HepG2 (cell line): ENCODE measurements around the gene CDK9. TPM values are rescaled to one million over a fixed set of nuclear protein-coding genes. Genes with fewer than 3 reads are reported as not detected.
A peak's percentile ranks its signal among the peaks of the same experiment; 100 is the strongest.

Experiments
- ATAC-seq: fragments of 200-7000 bp; cut with Tn5 transposase; 3 replicates; pipeline ENCODE4 v1.9.1; 2020; ENCODE audit warnings: mild to moderate bottlenecking, moderate library complexity
- BruUV-seq: library from RNA; stranded (reverse); fragments of 400-500 nt; replicated peaks from 2 replicates; lab custom pipeline; 2021; lab: Mats Ljungman, UMichigan
- CTCF ChIA-PET: fragments of 300-600 bp; formaldehyde crosslinking; extraction: SDS; loops from one replicate; lab custom pipeline; 2021; ENCODE audit warnings: low total read pairs, inconsistent platforms, low intra/inter-chr PET ratio; lab: Yijun Ruan, JAX
- POLR2A ChIA-PET: fragments of 350-600 bp; sonication (Branson Sonifier 250); formaldehyde crosslinking; loops from one replicate; lab custom pipeline; 2020; ENCODE audit warnings: antibody characterized with exemption, inconsistent platforms; lab: Yijun Ruan, JAX
- DNase-seq: peaks from one replicate; pipeline ENCODE4 v3.0.0-alpha.2; 2015; ENCODE audit warnings: low spot score
- FAIRE-seq: peaks from 3 replicates; lab custom pipeline; 2011; peaks lifted over from hg19 to GRCh38; lab: Jason Lieb, UNC
- H2AFZ ChIP-seq: one replicate; pipeline ENCODE4 v1.6.1; 2011; ENCODE audit warnings: low read length, inconsistent platforms
- H3K27ac ChIP-seq: fragments of 300-600 bp; 3 replicates; pipeline ENCODE4 v1.8.0; 2011; ENCODE audit warnings: mixed run types, mild to moderate bottlenecking, mixed read lengths, low read length, inconsistent platforms; ENCODE audit not compliant: insufficient read depth; ENCODE audit errors: extremely low read length
- H3K27me3 ChIP-seq, 2 experiments: fragments of 200-600 bp in 1 of 2; 2 replicates in 1 of 2; 3 replicates in 1 of 2; pipeline versions ENCODE4 v1.6.0 to v1.8.0; 2011; ENCODE audit warnings: low read length in 2 of 2, mild to moderate bottlenecking in 2 of 2, moderate library complexity in 2 of 2, inconsistent platforms in 1 of 2; ENCODE audit not compliant: insufficient read depth in 2 of 2, control insufficient read depth in 1 of 2
- H3K36me3 ChIP-seq, 2 experiments: fragments of 200-600 bp in 1 of 2; replicated peaks in 1 of 2; 2 replicates in 1 of 2; 3 replicates in 1 of 2; pipeline versions ENCODE4 v1.5.1 to v1.8.0; 2011; ENCODE audit warnings: low read length in 2 of 2, inconsistent platforms in 1 of 2; ENCODE audit not compliant: insufficient read depth in 2 of 2, control insufficient read depth in 1 of 2
- H3K4me1 ChIP-seq: 2 replicates; pipeline ENCODE4 v1.5.1; 2012; ENCODE audit warnings: low read length, inconsistent platforms; ENCODE audit not compliant: insufficient read depth
- H3K4me2 ChIP-seq: 2 replicates; pipeline ENCODE4 v1.6.0; 2011; ENCODE audit warnings: low read depth, low read length, inconsistent platforms
- H3K4me3 ChIP-seq, 3 experiments: fragments of 200-600 bp in 1 of 3; sonication (generic), shearing (Covaris generic) in 1 of 3; replicated peaks in 1 of 3; 2 replicates each; pipeline ENCODE4 v1.5.1; 2011 to 2016; ENCODE audit warnings: low read length in 3 of 3, inconsistent platforms in 2 of 3, low read depth in 2 of 3, mild to moderate bottlenecking in 2 of 3, control low read depth in 1 of 3, mixed read lengths in 1 of 3; ENCODE audit not compliant: insufficient read depth in 1 of 3
- H3K79me2 ChIP-seq: one replicate; pipeline ENCODE4 v1.6.1; 2011; ENCODE audit warnings: low read length, inconsistent platforms; ENCODE audit not compliant: insufficient read depth
- H3K9ac ChIP-seq: 2 replicates; pipeline ENCODE4 v1.6.0; 2011; ENCODE audit warnings: mild to moderate bottlenecking, low read depth, low read length, inconsistent platforms; ENCODE audit not compliant: insufficient read depth
- H3K9me3 ChIP-seq: 2 replicates; pipeline ENCODE4 v1.5.1; 2012; ENCODE audit warnings: mild to moderate bottlenecking, low read length
- H4K20me1 ChIP-seq: 2 replicates; pipeline ENCODE4 v1.6.0; 2011; ENCODE audit warnings: inconsistent platforms, mild to moderate bottlenecking, low read length, moderate library complexity; ENCODE audit not compliant: insufficient read depth
- CBFB ChIP-seq: sonication (generic); formaldehyde crosslinking; IDR thresholded peaks from 2 replicates; pipeline ENCODE4 v1.4.0; 2020; ENCODE audit warnings: missing genetic modification reagents
- CTCF ChIP-seq: sonication (generic); formaldehyde crosslinking; IDR thresholded peaks from 2 replicates; pipeline ENCODE4 v1.5.0; 2020; ENCODE audit warnings: mild to moderate bottlenecking, missing genetic modification reagents, moderate library complexity
- STAT6 ChIP-seq: sonication (generic); formaldehyde crosslinking; IDR thresholded peaks from 2 replicates; pipeline ENCODE4 v1.4.0; 2020; ENCODE audit warnings: missing genetic modification reagents, mild to moderate bottlenecking, borderline replicate concordance
- ZNF543 ChIP-seq: sonication (generic); formaldehyde crosslinking; IDR thresholded peaks from 2 replicates; pipeline ENCODE4 v1.4.0; 2020; ENCODE audit warnings: mild to moderate bottlenecking, missing genetic modification reagents
- ZNF740 ChIP-seq: sonication (generic); formaldehyde crosslinking; IDR thresholded peaks from 2 replicates; pipeline ENCODE4 v1.4.0; 2020; ENCODE audit warnings: missing genetic modification reagents
- WGBS: methylation state at CpG from one replicate; pipeline ENCODE4 v1.1.6; 2017; ENCODE audit warnings: low lambda C conversion rate; 5-methylcytosine and 5-hydroxymethylcytosine counted together
- in situ Hi-C: cut with HindIII; loops from 2 replicates; pipeline ENCODE4 v1.10.0; 2017; ENCODE audit warnings: low pct_unique_long_range_greater_than_20kb; ENCODE audit not compliant: extremely low pct_ligation_motif_present
- intact Hi-C: fragments of 100-400 bp; cut with micrococcal nuclease; formaldehyde crosslinking; loops from one replicate; pipeline ENCODE4 v1.10.0; 2022; ENCODE audit not compliant: unreplicated experiment
- polyA plus RNA-seq, 8 experiments: library from polyadenylated mRNA; depleted of rRNA in 3 of 8; stranded (reverse) in 7 of 8; unstranded in 1 of 8; fragments of >200 nt; fragmentation: Illumina TruSeq in 4 of 8; extraction: Trizol in 4 of 8; gene quantifications; 2 replicates each; pipeline versions ENCODE4 v1.2.1 to v1.2.3, GENCODE V29; 2011 to 2016; ENCODE audit warnings: low read depth in 4 of 8, missing spikeins in 1 of 8, mixed read lengths in 1 of 8; ENCODE audit not compliant: insufficient read depth in 1 of 8
- total RNA-seq, 5 experiments: library from RNA; depleted of rRNA; stranded (reverse); fragments of >200 nt; fragmentation: Illumina TruSeq; extraction: Trizol; gene quantifications; 2 replicates each; pipeline ENCODE4 v1.2.3, GENCODE V29; 2016; ENCODE audit warnings: low read depth in 1 of 5

Gene CDK9
- total and polyA plus RNA-seq, 2 of the 13 experiments (the other 11 are each of a cell fraction or from before 2014, with no cell fraction given) = 16.8 to 21.5 TPM

GRCh38 chr9:127785933-127786772, at the start of gene CDK9 (continued):
- peak; percentile 69 for TF ChIP-seq CTCF (CRISPR knock-in tag)
- TF ChIP-seq CBFB = no peak
- 0 out of 2 replicates have a peak, but pooled peaks have one; percentile 39 for TF ChIP-seq ZNF543 (CRISPR knock-in tag)
- TF ChIP-seq, all 625 proteins: peak for 143

- Histone ChIP-seq H3K4me2 (no peak overlapping the region), H3K4me3 (no peak overlapping the region), H3K79me2 (no peaks in the 10 kb centered on the region), H3K27me3 (peaks cover 4 to 32% of the 10 kb centered on the region in 2 experiments; a peak in 4 of 5 replicates), H4K20me1 (no peaks in the 10 kb centered on the region), H3K36me3 (no peaks in the 10 kb centered on the region), H3K9ac (no peak overlapping the region), H3K9me3 (no peaks in the 10 kb centered on the region), H3K27ac (no peak overlapping the region), H3K4me1 (peaks cover 34% of the 10 kb centered on the region), H2AFZ (no peak overlapping the region)
- BruUV-seq = no TSS peak
- 48% methylated on average over 2 of the region's 13 CpGs for WGBS
- DNase-seq (no peak), FAIRE-seq (no peak), ATAC-seq (no peak)
- no peak for TF ChIP-seq ZNF740
- TF ChIP-seq STAT6 (CRISPR knock-in tag) = no peak
- CTCF ChIA-PET = no interaction called here
- in situ Hi-C loops (loop anchor here (5.0 to 10.0 kb wide), 2 partner anchors 44 to 234 kb away; no protein-coding TSS in a partner anchor), intact Hi-C loops (no loop called here)
- POLR2A ChIA-PET = no interaction called here
Observed at GRCh38 chr9:127738666-127739065, 47.2 kb upstream of the CDK9 start.
